GM21723 (cell line): ENCODE data around the gene CD164L2.

Experiments used
- ATAC-seq: cut with Tn5 transposase; IDR thresholded peaks from one replicate; pipeline ENCODE4 v1.9.1; 2021; ENCODE audit warnings: mild to moderate bottlenecking, moderate library complexity; ENCODE audit not compliant: unreplicated experiment

Gene CD164L2

DNA sequence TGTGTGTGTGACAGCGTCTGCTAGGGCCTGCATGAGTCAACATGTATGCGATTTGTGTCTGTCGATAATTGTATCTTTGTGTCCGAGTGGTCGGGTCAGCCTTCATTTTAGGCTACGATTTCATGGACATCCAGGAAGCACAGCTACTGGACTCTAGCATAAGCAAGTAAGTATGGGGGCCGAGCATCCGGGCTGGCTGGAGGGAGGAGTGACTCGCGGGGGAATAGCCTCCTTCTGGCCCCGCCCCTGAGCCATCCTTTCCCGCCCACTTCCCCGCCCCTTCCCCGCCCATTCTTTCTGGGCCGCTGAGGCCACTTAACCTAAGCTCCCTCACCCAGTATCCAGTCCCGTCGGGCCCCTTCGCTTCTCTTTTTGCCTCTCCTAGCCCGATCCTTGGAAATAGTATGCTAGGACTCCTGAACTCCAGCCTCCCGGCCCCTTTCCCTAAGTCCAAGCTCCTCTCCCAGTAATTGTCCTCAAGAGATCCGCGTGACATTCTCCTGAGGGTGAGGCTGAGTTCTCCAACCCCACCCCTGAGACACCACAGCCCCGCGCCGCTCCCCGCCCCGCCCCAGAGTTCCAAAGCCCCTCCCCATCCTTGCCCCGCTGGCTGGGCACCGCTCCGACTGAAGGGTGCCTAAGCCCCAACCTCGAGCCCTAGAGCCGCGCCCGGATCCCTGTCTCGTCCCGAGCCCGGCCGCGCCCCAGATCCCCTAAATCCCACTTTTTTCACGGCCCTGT lies 17.6 kb downstream of the CD164L2 start:
- peak; percentile 42 for ATAC-seq

DNA sequence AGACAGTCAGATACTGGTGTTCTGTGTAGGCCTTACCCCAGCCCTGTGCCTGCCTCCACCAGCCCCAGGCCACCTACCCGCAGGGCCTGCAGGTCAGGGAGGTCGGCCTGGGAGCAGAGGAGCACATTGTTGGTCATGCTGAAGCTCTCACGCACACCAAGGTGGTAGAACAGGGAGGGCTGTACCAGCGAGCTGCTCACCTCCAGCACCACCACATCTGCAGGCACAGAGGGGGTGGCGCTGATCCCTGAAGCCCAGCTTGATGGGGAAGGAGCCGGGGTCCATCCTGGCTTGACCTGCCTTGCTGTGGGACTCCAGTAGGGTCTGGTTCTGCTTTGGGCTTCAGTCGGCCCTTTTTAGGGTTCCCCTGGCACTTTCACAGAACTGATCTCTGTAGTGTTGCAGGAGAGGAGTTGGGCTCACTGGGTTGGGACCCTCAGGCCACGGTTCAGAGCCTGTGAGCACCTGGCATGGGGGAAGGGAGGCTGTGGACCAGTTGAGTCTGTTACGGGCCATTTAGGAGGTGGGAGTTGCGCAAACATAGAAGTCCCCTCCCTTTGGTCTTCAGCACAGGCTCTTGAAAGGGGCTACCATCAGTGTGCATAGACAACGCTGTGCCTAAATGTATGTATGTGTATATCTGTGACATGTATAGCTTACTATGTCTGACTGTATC lies 18.3 kb downstream of the CD164L2 start:
- ATAC-seq: no peak

DNA sequence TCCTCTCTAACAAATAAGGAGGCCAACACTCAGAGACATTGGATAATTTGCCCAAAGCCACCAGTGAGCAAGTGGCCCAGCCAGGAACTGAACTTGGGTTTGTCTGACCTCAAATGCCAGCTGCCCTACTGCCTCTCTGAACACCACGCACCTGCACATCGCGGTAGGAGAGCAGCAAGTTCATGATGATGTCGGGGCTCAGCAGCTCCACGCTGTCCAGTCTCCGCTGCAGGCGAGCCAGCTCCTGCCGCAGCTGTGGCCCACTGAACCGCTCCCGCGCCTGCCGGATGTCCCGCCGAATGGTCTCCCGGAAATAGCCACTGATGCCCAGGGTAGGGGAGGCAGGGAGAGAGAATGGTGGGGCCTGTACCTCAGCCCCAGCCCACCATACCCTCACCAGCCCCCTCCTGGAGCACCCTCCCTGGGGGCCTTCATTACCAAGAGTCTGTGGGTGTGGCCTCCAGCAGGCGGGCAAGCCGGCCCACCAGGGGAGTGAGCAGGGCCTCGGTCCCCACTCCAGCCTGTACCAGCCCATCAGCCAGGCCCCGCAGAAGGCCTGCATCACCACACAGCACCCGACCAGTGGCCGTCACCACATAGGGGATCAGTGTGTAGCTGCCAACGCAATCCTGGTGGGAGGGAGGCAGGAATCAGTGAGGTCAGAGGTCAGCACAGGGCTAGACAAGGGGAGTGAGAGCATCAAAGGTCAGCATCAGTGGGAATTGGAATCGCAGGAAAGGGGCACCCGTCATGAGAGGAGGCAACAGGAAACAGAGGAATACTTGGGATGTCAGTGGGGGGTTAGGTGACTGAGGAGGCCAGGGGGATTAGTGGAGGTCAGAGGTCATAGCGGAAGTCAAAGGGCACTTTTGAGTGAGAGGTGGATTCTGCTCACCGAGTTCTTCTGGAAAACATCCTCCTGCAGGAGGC lies 19.1 kb downstream of the CD164L2 start:
- ATAC-seq: no peak

DNA sequence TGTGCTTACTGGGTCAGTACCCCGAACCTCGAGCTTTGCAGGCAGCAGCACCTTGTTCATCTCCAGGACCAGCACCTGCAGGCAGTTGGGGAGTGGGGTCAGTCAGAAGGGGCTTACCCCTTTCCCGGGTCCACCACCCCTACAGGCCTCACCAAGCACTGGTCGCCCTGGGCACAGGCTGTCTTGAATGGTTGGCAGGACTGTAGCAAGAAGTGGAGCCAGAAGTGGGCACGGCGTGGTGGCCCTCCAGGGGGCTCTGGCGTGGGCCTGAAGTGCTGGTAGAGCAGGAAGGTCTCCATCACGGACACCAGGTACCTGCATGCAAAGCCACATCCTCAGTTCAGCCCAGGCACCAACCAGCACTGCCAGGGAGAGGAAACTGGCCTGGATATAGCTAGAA lies 21.6 kb downstream of the CD164L2 start:
- ATAC-seq: no peak

DNA sequence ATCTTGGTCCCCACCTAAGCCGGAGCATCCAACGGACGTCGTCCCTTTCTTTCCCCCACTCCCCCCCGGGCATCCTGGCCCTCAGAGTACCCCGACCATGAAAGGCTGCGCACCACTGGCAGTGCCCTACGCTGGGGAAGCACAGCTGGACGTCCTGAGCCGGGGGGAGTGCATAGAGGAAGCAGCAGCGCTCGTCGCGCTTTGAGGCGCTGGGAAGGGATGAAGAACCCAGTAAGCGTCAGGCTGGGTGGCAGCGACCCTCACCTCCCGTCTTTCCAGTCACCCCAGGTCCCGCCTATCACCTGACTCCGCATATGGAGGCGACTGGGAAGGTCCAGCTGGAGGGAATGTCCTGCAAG lies 22.1 kb downstream of the CD164L2 start:
- no peak for ATAC-seq

DNA sequence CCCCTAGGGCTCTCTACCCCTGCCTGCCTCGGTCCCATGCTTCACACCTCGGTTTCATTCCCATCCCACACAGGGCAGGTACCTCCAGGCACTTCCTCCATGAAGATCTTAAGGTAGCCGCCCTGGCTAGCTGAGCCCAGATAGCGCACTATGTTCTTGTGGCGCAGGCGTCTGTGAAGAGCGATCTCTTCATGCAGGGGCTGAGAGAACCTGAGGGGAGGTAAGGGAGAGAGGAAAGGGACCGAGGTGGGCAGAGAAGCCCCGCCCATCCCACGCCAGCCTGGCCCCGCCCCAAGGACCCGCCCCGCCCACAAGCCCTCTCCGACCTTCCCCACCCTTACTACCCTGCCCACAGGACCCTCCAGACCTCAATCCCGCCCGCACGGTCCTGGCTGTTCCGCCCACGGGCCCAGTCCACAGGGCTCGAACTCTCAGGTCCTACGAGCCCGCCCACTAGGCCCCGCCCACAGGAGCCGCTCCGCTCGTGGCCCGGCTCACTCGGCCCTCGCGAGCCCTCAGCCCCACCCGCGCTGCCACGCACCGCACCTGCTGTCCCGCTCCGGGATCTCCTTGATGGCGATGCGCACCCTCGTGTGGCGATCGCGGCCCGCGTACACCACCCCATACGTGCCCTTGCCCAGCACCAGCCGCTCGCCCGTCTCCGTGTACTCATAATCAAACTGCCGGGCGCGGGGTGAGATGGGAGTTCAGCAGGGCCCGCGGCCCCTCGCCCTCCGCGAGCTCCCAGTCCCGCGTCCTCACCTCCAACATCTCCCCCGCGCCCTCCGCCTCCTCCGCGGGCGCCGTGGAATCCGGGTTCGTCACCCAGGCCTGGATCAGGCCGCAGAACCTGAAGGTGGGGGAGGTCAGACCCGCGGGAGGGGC lies 22.7 kb downstream of the CD164L2 start:
- no peak for ATAC-seq

DNA sequence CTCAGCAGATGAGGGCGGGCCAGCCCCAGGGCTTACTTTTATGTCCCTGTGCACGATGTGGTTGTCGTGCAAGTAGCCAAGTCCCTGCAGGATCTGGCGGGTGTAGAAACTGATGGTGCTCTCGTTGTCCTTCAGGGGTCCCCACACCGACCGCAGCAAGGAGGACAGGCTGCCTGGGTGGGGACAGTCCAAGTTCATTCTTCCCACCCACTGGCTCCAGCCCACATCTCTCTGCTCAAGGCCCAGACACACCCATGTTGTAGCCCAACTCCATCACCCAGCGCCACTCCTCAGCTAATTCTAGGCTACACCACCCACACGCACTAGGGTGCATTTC lies 23.3 kb downstream of the CD164L2 start:
- ATAC-seq: no peak

DNA sequence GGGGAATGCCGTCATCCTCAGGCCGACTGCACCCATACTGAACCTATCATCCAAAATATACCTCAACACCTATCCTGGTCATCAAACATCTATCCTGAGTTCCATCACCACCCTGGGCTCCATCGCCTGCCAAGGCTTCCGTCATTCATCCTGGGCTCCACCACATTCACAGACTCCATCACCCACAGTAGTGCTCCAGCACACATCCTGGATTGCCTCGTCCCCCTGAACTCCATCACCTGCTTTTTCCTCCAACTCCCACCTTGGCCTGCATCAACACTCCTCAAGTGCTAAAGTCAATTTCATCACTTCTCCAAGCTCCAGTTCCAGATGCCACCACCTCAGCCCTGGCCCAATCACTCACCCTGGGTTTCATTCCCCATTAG lies 24.2 kb downstream of the CD164L2 start:
- ATAC-seq: no peak

DNA sequence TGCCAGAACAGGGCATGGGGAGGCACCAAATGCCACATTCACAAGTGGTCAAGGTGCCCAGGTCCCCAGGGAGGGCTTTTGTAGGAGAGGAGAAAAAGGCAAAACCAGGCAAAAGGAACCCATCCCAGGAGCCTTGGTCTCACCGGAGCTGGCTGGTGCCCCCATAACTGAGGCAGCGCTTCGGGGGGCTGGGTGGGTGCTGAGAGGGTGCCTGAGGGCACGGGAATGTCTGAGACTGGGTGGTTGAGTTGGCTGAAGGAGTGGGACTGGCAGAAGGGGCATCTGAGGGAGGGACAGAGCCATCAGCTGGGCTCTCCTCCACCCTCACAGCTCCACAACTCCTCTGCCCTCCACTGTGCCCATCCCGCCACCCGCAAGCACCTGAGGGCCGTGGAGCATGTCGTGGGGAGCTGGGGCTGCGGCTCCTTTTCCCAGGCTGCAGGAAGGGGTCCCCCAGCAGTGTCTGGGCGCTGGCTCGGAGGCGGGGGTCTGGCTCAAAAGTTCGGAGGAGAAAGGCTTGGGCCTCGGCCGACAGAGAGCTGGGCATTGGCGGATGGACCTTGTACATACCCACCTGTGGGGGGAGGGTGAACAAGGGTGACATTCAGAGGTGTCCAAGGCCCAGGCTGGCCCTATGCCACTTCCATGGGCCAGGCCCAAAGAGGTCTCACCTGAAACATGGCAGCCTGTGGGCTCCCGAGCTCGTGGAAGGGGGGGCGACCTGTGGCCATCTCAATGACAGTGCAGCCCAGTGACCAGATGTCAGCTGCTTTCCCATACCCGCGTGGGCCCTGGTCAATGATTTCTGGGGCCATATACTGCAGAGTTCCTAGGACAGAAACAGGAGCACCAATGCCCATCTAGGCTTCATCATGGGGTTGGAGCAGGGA lies 24.9 kb downstream of the CD164L2 start:
- ATAC-seq: no peak

DNA sequence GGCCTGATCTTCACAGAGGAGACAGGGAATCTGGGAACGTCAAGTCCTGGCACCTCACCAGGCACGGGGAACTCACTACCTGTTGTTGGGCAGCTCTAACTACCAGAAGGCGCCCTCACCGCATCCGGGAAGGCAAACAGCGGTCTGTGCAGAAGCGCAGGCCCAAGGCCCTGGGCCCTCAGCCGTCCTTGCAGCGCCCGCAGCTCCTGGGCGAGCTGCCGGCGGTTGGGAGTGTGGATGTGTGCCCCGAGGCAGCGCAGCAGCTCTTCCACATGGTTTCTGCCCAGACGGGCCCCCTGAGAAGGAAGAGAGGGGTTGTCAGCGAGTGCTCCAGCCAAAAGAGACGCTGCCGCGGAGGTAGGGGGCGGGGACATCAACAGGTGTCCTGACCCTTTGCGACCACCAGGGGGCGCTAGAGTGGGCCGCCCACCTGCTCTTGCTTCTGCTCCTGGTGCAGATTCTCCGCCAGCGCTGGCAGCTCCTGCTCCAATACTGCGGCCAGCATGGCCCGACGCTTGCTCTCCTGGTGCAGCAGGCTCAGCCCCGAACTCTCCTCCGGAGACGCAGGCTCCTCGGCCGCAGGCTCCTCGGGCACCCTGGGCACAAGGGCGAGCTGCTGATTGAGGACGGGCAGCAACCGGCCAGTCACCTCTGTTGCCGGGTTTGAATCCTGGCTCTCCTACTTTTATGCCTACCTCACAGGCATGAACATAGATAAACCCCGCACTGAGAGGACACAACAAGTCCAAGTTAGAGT lies 25.7 kb downstream of the CD164L2 start:
- ATAC-seq: peak; percentile 59

DNA sequence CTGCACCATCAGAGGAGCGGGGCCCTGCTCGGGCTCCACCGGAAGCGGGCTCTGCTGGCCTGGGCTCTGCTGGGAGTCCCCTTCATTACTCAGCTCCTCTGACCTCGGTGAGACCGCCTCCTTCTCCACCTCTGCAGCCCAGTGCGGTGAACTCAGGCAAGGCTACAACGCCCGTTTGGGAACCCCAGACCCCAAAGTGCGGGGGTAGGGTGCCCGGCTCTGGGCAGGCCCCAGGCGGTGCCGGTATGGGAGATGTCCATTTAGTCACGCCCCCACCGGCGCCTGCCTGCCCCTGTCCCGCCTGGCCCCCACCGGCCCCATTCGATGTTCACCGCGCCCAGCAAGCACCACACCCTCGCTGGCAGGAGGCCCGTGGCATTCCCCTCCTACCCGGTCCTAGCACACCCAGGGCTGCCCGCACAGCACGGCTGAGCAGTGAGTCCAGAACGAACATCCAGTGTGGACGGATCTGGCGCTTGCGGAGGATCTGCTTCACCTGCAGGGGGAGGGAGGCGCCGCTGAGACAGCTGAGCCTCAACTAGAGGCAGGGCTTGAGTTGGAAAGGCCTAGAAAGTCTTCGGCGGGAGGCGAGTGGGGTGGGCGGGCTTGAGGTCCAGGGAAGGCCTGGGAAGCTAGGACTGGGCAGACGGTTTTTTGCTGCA lies 26.4 kb downstream of the CD164L2 start:
- no peak for ATAC-seq

DNA sequence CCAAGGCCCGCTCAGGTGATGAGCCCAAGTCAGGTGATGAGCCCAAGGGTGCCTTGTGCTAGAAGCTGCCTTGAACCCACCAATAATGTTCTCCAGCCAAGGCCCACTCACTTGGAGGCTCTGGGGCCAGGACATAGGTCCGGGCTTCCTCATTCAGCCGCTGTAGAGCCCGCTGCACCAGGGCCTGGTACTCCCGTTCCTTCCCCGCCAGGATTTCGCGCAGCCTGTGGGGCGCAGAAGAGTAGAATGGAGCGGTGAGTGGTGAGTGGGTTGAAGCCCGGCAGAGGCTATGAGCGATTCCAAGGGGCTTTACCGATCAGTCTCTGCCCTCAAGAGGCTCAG lies 26.9 kb downstream of the CD164L2 start:
- no peak for ATAC-seq

DNA sequence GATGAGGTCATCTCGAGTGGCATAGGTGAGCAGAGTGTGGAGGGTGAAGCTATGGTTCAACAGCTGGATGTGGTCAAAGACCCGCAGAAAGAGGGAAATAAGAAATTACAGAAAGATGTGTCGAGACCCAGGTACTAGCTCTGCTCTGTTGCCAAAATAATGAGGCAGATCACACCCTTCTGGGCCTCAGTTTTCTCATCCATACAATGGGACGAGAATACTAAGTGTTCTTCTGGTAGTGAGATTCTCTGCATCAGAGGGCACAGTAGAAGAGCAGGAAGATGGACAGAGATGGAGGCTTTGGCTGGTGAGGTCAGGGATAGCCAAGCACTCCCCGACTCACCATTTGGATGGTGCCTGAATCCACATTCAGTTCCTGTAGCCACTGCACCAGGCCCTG lies 27.4 kb downstream of the CD164L2 start:
- no peak for ATAC-seq

DNA sequence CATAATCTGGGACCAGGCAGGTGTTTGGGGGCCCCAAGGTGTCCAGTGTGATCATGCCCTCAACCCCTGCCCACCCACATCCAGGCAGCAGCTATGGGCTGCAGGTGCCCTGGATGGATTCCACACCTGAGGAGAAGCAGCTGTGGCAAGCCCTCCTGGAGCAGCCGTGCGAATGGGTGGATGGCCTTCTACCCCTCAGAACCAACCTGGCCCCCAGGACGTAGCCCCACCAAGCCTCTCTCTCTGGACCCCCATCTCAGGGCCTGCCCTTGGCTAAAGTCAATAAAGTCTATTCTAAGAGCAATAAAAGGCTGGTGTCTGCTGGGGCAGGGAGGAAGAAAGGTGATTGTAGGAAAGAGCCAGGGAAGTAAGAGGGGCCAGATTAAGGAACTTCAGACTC lies 29.5 kb downstream of the CD164L2 start:
- ATAC-seq: no peak

DNA sequence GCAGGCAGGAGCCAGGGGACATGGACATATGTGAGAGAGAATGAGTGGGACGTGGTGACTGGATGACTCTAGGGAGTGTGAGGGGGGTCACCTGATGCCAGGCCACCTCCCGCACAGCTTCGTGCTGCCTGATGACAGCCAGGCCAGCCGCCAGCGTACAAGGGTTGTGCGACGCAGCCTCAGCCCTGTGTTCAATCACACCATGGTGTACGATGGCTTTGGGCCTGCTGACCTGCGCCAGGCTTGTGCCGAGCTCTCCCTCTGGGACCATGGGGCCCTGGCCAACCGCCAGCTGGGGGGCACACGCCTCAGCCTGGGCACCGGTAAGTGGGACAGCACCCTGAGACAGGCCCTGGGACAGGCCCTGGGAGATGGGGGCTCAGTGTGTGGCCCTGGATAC lies 30.0 kb downstream of the CD164L2 start:
- no peak for ATAC-seq

DNA sequence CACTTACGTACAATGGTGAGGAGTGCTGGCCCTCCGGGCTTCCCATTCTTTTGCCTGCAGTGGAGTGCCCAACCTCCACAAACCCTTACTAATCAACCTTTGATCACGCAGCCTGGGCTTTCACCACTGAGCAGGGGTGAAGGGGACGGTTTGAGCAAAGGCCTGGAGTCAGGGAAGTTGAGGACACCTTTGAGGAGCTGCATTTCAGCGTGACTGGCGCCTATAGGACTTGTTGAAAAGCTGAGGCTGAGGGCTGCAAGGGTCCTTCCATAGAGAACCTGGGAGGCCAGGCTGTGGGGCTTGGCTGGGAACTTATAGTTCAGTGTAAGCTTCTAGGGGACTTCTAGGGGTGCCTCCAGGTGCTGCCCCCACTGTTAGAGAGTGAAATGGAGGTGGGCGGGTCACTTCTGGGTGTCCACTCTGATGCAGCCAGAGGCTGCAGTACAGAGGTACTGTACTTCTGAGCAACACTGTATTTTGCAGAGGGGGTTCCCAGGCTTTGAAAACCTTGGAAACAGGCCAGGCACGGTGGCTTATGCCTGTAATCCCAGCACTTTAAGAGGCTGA lies 31.5 kb downstream of the CD164L2 start:
- no peak for ATAC-seq

DNA sequence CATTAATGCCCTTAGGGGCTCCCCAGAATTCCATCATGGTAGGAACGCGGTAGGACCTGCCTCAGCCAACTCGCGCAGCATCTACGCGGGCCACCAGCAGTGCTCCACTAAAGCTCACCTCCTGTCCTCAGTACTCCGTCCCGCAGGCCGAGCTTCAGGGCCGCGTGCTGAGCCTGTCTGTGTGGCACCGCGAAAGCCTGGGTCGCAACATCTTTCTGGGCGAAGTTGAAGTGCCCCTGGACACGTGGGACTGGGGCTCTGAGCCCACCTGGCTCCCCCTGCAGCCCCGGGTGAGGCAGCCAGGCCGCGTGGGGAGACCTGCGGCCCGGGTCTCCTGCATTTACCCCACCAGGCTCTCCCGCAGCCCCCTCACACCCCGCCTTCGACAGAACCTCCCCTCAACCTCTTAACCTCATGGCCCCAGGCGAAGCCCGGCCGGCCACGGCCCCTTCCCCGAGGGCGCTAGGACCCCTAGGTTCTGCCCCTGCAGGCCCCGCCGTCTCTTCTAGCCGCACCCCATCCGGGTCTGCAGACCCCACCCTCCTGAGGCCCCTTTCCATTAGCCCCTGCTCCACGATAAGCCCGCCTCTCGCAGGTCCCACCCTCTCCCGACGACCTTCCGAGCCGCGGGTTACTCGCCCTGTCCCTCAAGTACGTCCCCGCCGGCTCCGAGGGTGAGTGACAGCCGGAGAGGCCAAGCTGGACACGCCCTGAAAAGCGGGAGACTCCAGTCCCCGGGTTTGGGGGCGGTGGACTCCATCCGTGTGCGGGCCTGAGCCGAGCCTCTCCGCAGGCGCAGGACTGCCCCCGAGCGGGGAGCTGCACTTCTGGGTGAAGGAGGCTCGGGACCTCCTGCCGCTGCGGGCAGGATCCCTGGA lies 32.2 kb downstream of the CD164L2 start:
- ATAC-seq: no peak
